Adrenal gland (tissue), 12 donors: ENCODE results near the gene FYN. TPM values are rescaled to one million over a fixed set of nuclear protein-coding genes. Genes with fewer than 3 reads are reported as not detected.

ENCODE experiments used
- DNase-seq, 7 donors: peaks; one replicate each; pipeline ENCODE4 v3.0.0-alpha.2; 2019 to 2020
- H3K27ac ChIP-seq, 5 donors: fragments of 200-600 bp; sonication (generic) in 4 of 5; 1 replicate in 3 of 5; 2 replicates in 2 of 5; pipeline versions ENCODE4 v1.5.1 to v1.8.0; 2016 to 2020; ENCODE audit warnings: mild to moderate bottlenecking in 1 of 5
- H3K27me3 ChIP-seq: fragments of 200-600 bp; 2 replicates; pipeline ENCODE4 v1.8.0; 2021
- H3K36me3 ChIP-seq, 2 donors: fragments of 200-600 bp; replicated peaks in 1 of 2; 1 replicate in 1 of 2; 2 replicates in 1 of 2; pipeline versions ENCODE4 v1.5.1 to v1.8.0; 2018 to 2022
- H3K4me1 ChIP-seq, 2 donors: fragments of 200-600 bp; replicated peaks in 1 of 2; 1 replicate in 1 of 2; 2 replicates in 1 of 2; pipeline versions ENCODE4 v1.5.1 to v1.8.0; 2018 to 2021
- H3K4me3 ChIP-seq, 4 donors: fragments of 200-600 bp; sonication (generic) in 3 of 4; one replicate each; pipeline ENCODE4 v1.5.1; 2016 to 2018
- H3K9me3 ChIP-seq, 3 donors: fragments of 200-600 bp; sonication (generic) in 1 of 3; replicated peaks in 1 of 3; 1 replicate in 2 of 3; 2 replicates in 1 of 3; pipeline versions ENCODE4 v1.5.1 to v1.8.0; 2016 to 2021
- CTCF ChIP-seq, 6 experiments: fragments of 450-650 bp in 4 of 6; fragments of 200-600 bp in 2 of 6; sonication (generic) in 1 of 6; IDR thresholded peaks; 1 replicate in 5 of 6; 2 replicates in 1 of 6; pipeline versions ENCODE4 v1.5.1 to v1.8.0; 2016 to 2021; ENCODE audit warnings: antibody characterized with exemption in 6 of 6, mild to moderate bottlenecking in 2 of 6, moderate library complexity in 1 of 6
- POLR2A ChIP-seq, 2 donors: fragments of 450-650 bp; IDR thresholded peaks; one replicate each; pipeline ENCODE4 v1.6.1; 2017; ENCODE audit warnings: antibody characterized with exemption in 2 of 2, mild to moderate bottlenecking in 2 of 2, moderate library complexity in 1 of 2
- WGBS, 4 donors: extraction: QIAGEN DNeasy Blood & Tissue Kit in 2 of 4; methylation state at CpG; one replicate each; pipeline versions ENCODE4 v1.1.5 to v1.1.7; 2013 to 2017; 5-methylcytosine and 5-hydroxymethylcytosine counted together
- intact Hi-C, 2 donors: fragments of 100-400 bp; cut with DNase I; formaldehyde crosslinking; loops; one replicate each; pipeline versions ENCODE4 v1.14.1 to v1.15.0; 2022 to 2023
- polyA plus RNA-seq, 3 donors: library from polyadenylated mRNA; stranded (reverse); fragments of 200-250 nt in 2 of 3; fragments of 350-450 nt in 1 of 3; fragmentation: Illumina TruSeq in 1 of 3; extraction: RNeasy Lipid Tissue Mini Kit (QIAGEN cat#74804) in 1 of 3; gene quantifications; one replicate each; pipeline ENCODE4 v1.2.3, GENCODE V29; 2013 to 2014
- total RNA-seq, 9 donors: library from RNA; depleted of rRNA in 4 of 9; stranded (reverse); fragments of >200 nt in 4 of 9; fragments of 120-200 nt in 1 of 9; fragmentation: NEBNext Ultra II Directional in 1 of 9; extraction: Animal tissue kit (Norgen Biotek cat#: 25700) in 1 of 9; gene quantifications; one replicate each; pipeline versions ENCODE4 v1.1.0 to v1.2.4, GENCODE V29; 2013 to 2023
- donor health status: healthy with polysubstance abuse.
- donor health status: Bipolar disorder and iron deficiency.
- donor health status: DM: yes; HTN: yes; CAD: no.
- donor health status: DM: no; HTN: no; CAD: no.
- donor health status: DM: no; HTN: no; CAD: no.
- donor health status: DM: yes; HTN: yes; CAD: no.

Gene FYN
- total and polyA plus RNA-seq, 12 donors = 10.7 to 36.5 (median 19.8) TPM

- Histone ChIP-seq H3K27ac (no peak overlapping the region), H3K27me3 (no peaks in the 10 kb centered on the region)
- intact Hi-C loops = no loop called here
Observed at GRCh38 chr6:111823012-111823411, 50.2 kb downstream of the FYN start.

GRCh38 chr6:111819458-111819857 is 53.8 kb downstream of the FYN start:
- TF ChIP-seq CTCF (IDR thresholded peaks at IDR 0.05) (no peak), POLR2A (IDR thresholded peaks at IDR 0.05) (no peak)
- intact Hi-C loops = no loop called here
- Histone ChIP-seq H3K4me1 (peaks cover 0 to 19% of the 10 kb centered on the region in 2 donors), H3K9me3 (no peaks in the 10 kb centered on the region), H3K27ac (no peak overlapping the region), H3K36me3 (no peaks in the 10 kb centered on the region), H3K27me3 (no peaks in the 10 kb centered on the region), H3K4me3 (no peak overlapping the region)
- 68 to 74% (median 71%) methylated on average over 3 of the region's 3 CpGs for WGBS, 4 donors
- DNase-seq = no peak

More at GRCh38 chr6:111823012-111823411, 50.2 kb downstream of the FYN start:
- TF ChIP-seq CTCF (IDR thresholded peaks at IDR 0.05) = no peak
- TF ChIP-seq POLR2A (IDR thresholded peaks at IDR 0.05) = no peak
- Histone ChIP-seq H3K4me1 (peaks cover 0 to 19% of the 10 kb centered on the region in 2 donors), H3K9me3 (no peaks in the 10 kb centered on the region), H3K4me3 (no peak overlapping the region), H3K36me3 (no peaks in the 10 kb centered on the region)
- no peak for DNase-seq
- WGBS, 4 donors = 79 to 85% (median 84%) methylated on average over 6 of the region's 6 CpGs

GRCh38 chr6:111818539-111819226 is 54.6 kb downstream of the FYN start:
- H3K27me3 ChIP-seq = no peaks in the 10 kb centered on the region
- no peak overlapping the region for H3K27ac ChIP-seq
- H3K4me3 ChIP-seq = no peak overlapping the region
- TF ChIP-seq POLR2A (IDR thresholded peaks at IDR 0.05) (no peak), CTCF (IDR thresholded peaks at IDR 0.05) (no peak)
- no peaks in the 10 kb centered on the region for H3K36me3 ChIP-seq
- H3K9me3 ChIP-seq = no peaks in the 10 kb centered on the region
- peaks cover 0 to 12% of the 10 kb centered on the region in 2 donors for H3K4me1 ChIP-seq
- intact Hi-C loops = no loop called here
- 32 to 52% (median 49%) methylated on average over 4 to 5 of the region's 5 CpGs for WGBS, 4 donors
- DNase-seq = no peak

- DNase-seq = no peak
- WGBS, 4 donors = 79 to 85% (median 82%) methylated on average over 6 of the region's 6 CpGs
- Histone ChIP-seq H3K4me3 (no peak overlapping the region), H3K27ac (no peak overlapping the region), H3K27me3 (no peaks in the 10 kb centered on the region), H3K4me1 (peaks cover 0 to 4% of the 10 kb centered on the region in 2 donors), H3K9me3 (no peaks in the 10 kb centered on the region), H3K36me3 (no peaks in the 10 kb centered on the region)
- TF ChIP-seq POLR2A (IDR thresholded peaks at IDR 0.05) (no peak), CTCF (IDR thresholded peaks at IDR 0.05) (no peak)
- intact Hi-C loops = no loop called here
Observed at GRCh38 chr6:111817451-111818120, 55.7 kb downstream of the FYN start.
